HepG2 (cell line): ENCODE data around the gene FAM167B.

Source experiments
- ATF6 ChIP-seq: sonication (generic); formaldehyde crosslinking; conservative IDR thresholded peaks from 2 replicates; pipeline ENCODE4 v1.4.0; 2020; ENCODE audit warnings: missing genetic modification reagents
- ERF ChIP-seq: IDR thresholded peaks from 2 replicates; pipeline ENCODE4 v1.6.1; 2018; ENCODE audit warnings: missing biosample characterization, missing genetic modification reagents
- IRF9 ChIP-seq: sonication (generic); formaldehyde crosslinking; IDR thresholded peaks from 2 replicates; pipeline ENCODE4 v1.8.0; 2022; ENCODE audit warnings: missing genetic modification reagents, mild to moderate bottlenecking, borderline replicate concordance
- MAZ ChIP-seq, 2 experiments: sonication (generic) in 1 of 2; formaldehyde crosslinking in 1 of 2; IDR thresholded peaks; 2 replicates each; pipeline versions ENCODE4 v1.5.0 to v1.6.1; 2012 to 2020; ENCODE audit warnings: low read depth in 2 of 2, mild to moderate bottlenecking in 2 of 2, borderline replicate concordance in 1 of 2, improper control_type of control experiment in 1 of 2, low read length in 1 of 2, missing genetic modification reagents in 1 of 2, moderate library complexity in 1 of 2
- MYC ChIP-seq: sonication (generic); formaldehyde crosslinking; IDR thresholded peaks from 2 replicates; pipeline ENCODE4 v1.9.0; 2021; ENCODE audit warnings: missing genetic modification reagents, borderline replicate concordance
- POLR2A ChIP-seq, 2 experiments: IDR thresholded peaks; 2 replicates each; pipeline ENCODE4 v1.6.1; 2011; ENCODE audit warnings: low read depth in 2 of 2, low read length in 2 of 2, mild to moderate bottlenecking in 1 of 2, moderate library complexity in 1 of 2; ENCODE audit not compliant: insufficient read depth in 1 of 2
- POLR2AphosphoS5 ChIP-seq: IDR thresholded peaks from 2 replicates; pipeline ENCODE4 v1.6.1; 2012; ENCODE audit warnings: low read depth, low read length
- SMARCE1 ChIP-seq: fragments of 450-650 bp; IDR thresholded peaks from 2 replicates; pipeline ENCODE4 v1.6.1; 2017; ENCODE audit warnings: borderline replicate concordance

GRCh38 chr1:32265846-32266245 is 18.8 kb downstream of the FAM167B start:
- TF ChIP-seq ERF (no peak), ATF6 (CRISPR knock-in tag) (no peak), SMARCE1 (no peak), POLR2A (IDR thresholded peaks at IDR 0.05; ENCODE audit: insufficient read depth in 1 of 2, low read depth in 2 of 2, low read length in 2 of 2) (no peak), MAZ (IDR thresholded peaks at IDR 0.05; ENCODE audit: borderline replicate concordance, low read depth, low read length) (no peak), MAZ (CRISPR knock-in tag; IDR thresholded peaks at IDR 0.05; ENCODE audit: low read depth) (no peak), IRF9 (CRISPR knock-in tag) (no peak), POLR2AphosphoS5 (no peak), MYC (CRISPR knock-in tag) (no peak)
